Activated T-cell treated with anti-CD3 and anti-CD28 coated beads for 48 hours (primary cell): ENCODE measurements around the gene TRIM4.
"Not testable (repeated sequence)": the region's sequence is repeated elsewhere in the genome, so short reads cannot be mapped to it uniquely, and the experiment has no call there.

Source experiments
- DNase-seq: peaks from one replicate; pipeline ENCODE4 v3.0.0-alpha.2; 2020; ENCODE audit warnings: low read depth

The TRIM4 gene

DNA sequence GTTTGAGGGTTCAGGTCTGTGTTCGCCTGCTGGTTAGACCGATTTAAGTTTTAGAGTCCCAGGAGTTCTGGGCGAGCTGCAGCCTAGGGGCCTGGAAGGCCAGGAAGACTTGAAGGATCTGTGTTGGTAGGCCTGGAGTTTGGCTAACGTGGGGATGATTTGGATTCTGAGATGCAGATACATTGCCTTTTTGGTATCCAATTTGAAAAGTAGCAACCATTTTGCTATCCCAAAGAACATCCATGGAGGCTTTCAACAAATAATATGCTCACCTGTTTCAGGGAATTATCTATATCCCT lies 433 bp upstream of the TRIM4 start:
- no peak for DNase-seq

DNA sequence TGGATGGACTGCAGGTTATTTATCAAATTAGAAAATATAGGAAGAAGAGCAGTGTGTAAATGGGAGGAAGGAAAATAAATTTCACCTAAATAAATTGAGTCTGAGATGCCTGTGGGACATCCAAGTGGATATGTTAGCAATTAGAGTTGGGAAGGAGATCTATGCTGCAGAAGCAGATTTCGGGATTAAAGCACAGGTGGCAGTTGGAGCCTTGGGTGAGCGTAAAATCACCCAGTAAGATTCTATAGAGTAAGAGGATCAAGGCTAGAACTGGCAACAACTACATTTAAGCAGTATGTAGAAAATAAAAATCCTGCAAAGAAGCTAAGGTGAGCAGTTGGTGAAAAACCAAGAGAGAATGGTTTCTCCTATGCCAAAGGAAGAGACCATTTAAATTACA lies 8.4 kb downstream of the TRIM4 start:
- no peak for DNase-seq

DNA sequence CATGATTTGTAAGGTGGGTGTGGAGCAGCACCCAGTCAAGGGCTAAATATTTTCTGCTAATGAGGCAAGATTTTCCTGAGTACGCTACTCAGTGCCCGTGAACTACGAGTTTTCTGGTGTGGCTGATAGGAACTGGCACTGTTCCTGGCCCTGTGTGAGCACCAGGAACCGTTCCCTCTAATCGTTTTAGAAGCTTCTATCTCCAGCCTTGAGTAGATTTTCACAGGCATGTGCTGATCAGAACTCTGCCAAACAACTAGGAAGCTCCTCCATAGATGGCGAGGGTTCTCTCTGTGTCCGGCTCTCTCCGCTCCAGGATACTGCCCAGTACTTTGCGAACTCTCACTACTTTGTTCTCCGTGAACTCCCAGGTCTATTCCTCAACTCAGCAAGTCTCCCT lies 17.7 kb downstream of the TRIM4 start:
- DNase-seq = no peak

DNA sequence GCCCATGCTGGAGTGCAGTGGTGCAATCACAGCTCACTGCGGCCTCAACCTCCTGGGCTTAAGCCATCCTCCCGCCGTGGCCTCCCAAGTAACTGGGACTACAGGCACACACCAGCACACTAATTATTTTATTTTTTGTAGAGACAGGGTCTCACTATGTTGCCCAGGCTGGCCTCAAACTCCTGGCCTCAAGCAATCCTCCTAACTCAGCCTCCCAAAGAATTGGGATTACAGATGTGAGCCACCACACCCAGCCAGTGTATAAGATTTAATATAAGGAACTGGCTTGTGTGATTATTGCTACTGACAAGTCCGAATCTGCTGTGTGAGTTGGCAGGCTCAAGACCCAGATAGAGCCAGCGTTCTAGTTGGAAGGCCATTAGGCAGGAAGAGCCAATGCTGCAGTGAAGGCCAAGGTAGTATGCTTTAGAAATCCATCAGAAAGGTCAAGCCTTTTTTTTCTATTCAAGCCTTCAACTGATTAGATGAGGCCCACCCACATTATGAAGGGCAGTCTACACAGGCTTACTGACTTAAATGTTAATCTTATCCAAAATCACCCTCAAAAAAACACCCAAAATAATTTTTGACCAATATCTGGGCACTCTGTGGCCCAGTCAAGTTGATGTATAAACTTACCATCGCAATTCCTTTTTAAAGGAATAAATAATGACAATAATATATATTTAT lies 19.4 kb downstream of the TRIM4 start:
- no peak for DNase-seq

DNA sequence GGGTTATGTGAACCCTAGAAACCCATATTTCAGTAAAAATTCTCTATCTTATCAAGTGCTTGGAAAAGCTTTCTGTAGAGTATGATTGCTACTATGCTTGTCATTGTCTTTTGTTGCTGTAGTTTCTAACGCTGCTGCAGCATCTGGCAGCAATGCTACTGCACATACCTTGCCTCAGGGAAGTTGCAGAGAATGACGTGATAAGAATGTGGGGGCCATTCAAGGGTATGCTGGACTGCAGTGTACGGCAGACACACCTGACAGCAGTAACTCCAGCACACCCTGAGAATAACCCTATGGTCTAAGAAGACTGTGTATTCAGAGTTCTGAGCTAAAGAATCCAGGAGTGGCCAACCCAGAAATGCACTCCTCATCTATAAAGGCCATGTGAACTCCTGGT lies 20.5 kb downstream of the TRIM4 start:
- DNase-seq = no peak

DNA sequence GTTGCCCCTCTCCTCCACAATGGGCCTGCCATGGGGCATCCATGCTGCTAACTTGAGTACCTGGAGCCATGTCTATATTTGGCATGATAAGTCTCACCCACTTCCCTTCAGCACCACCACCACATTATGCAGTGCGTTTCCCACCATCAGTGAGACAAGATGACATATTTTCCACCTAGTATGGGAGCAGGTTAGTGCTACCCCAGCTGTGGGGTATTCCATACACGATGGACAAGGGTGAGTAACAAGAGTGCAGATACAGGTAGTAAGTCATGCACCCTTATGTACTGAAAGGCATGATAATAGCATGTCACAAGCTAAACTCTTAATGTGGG lies 21.3 kb downstream of the TRIM4 start:
- DNase-seq = no peak

DNA sequence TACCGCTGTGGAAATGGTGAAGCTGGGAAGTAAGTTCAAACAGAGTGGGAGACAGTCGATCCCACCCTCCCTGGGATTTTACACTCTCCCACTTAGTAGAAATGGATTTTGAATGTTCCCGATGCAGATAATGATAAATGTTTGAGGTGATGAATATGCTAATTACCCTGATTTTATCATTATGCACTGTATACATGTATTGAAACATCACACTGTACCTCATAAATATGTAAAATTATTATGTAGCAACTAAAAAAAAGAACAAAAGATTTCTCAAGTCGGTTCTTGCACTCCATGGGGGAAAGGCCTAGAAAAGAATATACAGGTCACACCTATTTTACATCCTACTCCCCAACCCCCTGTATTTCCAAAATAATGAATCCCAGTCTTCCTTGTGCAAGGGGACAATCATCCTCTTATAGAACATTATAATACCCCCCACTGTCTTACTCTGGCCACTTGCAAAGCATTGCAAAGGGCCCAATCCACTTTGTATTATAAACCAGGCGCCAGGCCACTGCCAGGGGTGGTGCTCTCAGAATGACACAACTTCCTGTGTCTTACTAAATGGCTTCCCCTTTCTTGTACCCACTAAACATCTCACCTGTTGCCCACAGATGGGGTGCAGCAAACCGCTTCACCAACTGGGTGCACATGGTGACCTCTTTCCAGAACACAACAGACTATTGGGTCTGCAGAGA lies 21.9 kb downstream of the TRIM4 start:
- no peak for DNase-seq

DNA sequence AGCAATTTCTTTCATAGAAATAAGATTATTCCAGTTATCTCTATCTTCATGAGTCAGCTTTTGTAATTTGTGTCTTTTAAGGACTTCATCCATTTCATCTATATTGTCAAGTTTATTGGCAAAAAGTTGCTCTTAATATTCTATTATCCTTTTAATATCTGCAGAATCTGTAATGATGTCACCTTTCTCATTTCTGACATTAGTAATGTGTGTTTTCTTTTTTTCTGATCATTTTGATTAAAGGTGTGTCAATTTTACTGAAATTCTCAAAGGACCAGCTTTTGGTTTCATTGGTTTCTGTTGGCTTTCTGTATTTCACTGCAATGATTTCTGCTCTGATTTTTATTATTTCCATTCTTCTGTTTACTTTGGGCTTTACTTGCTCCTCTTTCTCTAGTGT lies 24.6 kb downstream of the TRIM4 start:
- no peak for DNase-seq

DNA sequence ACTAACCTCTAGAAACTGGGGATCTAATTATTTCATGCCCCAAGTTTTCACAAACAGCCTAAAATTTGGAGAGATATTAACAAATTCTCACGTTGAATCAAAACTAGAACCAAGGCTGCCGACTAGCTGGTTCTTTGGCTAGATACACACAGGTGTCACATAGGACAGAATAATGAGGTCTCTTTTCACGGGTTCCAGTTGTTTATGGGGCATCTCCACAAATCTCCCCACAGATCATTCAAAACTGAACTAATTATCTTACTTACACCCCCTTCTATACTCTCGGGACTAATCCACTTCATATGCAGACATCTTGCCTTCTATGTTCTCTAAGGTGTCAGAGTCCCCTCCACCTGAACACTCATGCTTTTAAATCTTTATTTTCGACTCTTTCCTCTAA lies 26.1 kb downstream of the TRIM4 start:
- no peak for DNase-seq

DNA sequence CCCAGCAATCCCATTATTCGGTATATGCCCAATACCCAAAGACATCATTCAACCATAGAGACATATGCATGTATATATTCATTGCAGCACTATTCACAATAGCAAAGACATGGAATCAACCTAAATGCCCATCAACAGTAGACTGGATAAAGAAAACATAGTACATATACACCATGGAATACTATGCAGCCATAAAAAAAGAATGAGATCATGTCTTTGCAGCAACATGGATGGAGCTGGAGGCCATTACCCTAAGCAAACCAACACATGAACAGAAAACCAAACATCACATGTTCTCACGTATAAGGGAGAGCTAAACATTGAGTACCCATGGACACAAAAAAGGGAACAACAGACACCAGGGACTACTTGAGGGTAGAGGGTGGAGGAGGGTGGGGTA lies 29.0 kb downstream of the TRIM4 start:
- DNase-seq = not testable (repeated sequence)

DNA sequence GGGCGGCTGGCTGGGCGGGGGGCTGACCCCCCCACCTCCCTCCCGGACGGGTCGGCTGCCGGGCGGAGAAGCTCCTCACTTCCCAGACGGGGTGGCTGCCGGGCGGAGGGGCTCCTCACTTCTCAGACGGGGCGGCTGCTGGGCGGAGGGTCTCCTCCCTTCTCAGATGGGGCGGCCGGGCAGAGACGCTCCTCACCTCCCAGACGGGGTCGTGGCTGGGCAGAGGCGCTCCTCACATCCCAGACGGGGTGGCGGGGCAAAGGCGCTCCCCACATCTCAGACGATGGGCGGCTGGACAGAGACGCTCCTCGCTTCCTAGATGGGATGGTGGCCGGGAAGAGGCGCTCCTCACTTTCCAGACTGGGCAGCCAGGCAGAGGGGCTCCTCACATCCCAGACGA lies 31.0 kb downstream of the TRIM4 start:
- not testable (repeated sequence) for DNase-seq

DNA sequence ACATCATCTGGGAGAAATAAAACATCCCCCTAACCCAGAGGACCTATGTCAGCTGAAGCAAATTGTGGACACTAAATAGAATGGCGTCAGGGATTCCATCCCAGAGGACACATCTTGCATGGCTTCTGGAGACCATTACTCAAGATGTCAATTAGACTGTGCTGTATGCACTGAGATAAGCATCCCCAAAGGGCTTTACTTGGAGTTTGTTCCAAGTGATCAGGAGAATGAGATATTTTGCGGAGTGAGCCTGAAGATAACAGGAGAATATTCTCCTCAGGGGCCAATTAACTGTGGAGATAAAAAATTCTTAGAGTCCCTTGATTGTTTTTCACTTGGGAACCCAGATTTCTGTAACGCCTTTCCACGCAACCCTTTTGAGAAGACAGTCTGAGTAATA lies 38.0 kb downstream of the TRIM4 start:
- DNase-seq = no peak

DNA sequence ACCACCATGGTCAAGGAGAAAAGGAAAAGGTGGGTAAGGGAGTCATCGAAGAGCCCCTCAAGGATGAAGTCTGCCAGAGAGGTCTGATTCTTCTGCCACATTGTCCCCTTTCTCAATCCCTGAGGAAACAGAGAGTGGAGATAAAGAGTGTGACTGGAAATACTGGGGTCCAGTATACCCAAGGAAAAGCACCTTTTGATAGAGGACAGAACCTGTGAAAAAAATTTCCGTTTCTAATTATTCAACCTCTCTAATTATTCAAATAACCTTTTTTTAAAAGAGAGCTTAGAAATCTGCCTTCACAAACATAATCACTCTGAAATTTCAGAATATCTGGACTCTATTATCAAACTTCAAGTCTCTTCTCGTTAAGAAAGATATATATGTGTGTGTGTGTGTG lies 42.4 kb downstream of the TRIM4 start, which contains the start of gene OR2AE1:
Gene OR2AE1, minus strand, starts transcription at position 101 of the 400 bp plus-strand sequence. Its CDS starts 0 bp downstream, at position 101.
- no peak for DNase-seq

DNA sequence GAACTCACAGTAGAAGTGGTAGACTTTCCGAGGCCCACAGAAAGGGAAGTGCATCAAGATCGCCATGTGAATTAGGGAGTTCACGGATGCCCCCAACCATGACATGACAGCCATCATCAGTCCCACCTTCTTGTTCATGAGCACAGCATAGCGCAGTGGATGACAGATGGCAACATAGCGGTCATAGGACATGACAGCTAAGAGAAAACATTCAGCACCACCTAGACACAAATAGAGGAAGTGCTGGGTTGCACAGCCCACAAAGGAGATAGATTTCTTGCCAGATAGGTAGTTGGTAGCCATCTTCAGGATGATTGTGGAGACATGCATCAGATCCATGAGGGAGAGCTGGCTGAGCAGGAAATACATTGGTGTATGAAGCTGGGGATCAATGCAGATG lies 42.8 kb downstream of the TRIM4 start:
- DNase-seq = no peak

DNA sequence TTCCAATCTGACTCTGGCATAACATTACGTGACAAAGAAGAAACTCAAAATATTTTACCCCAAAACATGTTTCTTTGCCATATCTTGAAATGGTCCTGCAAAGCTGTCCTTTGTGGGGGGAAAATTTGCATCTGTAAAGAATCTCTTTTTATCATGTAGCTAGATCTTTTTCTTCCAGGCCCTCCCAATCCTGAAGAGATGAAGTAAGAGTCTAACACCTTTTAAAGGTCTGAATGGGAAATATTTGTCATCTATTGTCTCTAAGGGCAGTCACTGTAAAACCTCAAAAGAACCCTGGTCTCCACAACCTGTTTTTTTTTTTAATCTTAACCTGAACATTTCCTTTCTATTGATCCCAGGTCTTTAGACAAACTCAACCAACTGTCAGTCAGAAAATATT lies 51.1 kb downstream of the TRIM4 start:
- DNase-seq = no peak

DNA sequence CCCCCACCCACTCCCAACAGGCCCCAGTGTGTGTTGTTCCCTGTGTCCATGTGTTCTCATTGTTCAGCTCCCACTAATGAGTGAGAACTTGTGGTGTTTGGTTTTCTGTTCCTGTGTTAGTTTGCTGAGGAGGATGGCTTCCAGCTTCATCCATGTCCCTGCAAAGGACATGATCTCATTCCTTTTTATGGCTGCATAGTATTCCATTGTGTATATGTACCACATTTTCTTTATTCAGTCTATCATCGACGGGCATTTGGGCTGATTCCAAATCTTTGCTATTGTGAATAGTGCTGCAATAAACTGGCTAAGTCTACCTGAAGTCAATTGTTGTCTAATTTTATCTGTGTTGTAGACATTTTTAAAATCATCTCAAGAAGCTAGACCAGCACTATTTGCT lies 51.9 kb downstream of the TRIM4 start:
- not testable (repeated sequence) for DNase-seq

DNA sequence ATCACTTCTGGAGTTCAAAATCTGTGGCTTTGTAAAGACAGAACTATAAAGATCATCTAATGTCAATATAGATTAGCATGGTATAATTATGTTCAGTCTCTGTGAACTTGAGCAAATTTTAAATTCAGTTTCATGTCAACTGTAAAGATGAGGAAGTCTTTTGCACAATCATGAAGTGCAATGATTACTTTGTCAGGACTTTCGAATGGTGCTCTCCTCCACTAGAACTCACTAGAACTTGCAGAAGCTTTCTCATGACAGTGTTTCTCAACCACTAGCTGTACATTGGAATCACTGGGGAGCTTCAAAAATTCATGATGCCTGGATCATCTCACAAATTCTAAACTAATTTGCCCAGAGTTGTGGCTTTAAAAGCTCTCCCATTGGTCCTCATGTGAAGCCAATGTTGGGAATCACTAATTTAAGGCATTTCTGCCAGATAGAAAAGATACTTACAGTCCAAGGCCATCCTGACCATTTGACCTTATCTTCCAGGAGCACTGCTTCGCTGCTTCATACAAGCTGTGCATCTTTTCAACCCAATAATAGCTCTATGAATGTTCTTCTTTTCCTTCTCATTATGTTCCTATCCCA lies 55.4 kb downstream of the TRIM4 start:
- no peak for DNase-seq

DNA sequence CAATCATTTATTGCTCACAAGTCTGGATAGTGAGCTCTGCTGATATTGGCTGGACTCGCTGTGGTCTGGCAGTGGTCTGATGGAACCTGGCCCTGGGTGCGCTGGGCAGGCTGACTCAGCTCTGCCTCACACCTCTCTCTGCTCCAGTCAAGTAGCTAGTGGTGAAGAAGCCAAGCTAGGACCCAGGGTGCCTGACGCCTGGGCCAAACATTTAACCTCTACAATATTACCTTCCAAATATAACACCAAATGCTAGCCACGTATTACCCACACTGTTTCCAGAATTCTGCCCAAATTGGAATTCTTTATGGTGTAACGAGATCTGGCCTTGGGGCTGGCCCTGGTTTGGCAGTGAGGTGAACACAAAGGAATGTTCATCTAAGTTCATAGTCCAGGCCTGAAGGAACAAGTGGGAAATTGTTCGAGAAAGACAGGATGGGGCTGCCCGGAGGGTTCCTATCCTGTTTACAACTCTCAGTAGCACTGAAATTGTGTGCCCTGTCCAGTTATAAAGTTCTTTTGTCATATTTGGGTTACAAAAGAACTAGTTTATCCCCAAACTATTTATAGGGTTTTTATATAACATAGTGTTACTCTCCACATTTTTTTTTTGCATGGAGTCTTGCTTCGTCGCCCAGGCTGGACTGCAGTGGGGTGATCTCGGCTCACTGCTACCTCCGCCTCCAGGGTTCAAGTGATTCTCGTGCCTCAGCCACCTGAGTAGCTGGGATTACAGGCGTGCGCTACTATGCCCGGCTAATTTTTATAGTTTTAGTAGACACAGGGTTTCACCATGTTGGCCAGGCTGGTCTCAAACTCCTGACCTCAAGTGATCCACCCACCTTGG lies 58.8 kb downstream of the TRIM4 start:
- no peak for DNase-seq

DNA sequence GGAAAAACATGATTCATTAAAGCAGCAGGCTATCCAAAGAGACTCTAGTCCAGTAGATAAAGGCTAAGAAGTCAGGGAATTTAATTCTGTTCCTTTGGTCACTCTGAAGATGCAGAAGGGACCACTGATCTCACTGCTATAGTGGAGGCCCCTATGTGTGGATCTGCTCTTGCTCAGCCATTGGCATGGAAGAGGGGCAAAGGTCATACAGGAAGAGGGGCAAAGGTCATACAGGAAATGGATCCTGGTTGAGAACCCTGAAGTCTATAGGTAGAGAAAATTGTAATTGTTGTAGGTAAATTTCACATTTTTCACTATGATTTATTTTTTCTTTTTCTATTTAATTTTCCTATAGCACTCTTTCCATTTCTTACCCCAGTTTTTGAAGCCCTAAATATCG lies 64.1 kb downstream of the TRIM4 start:
- no peak for DNase-seq

DNA sequence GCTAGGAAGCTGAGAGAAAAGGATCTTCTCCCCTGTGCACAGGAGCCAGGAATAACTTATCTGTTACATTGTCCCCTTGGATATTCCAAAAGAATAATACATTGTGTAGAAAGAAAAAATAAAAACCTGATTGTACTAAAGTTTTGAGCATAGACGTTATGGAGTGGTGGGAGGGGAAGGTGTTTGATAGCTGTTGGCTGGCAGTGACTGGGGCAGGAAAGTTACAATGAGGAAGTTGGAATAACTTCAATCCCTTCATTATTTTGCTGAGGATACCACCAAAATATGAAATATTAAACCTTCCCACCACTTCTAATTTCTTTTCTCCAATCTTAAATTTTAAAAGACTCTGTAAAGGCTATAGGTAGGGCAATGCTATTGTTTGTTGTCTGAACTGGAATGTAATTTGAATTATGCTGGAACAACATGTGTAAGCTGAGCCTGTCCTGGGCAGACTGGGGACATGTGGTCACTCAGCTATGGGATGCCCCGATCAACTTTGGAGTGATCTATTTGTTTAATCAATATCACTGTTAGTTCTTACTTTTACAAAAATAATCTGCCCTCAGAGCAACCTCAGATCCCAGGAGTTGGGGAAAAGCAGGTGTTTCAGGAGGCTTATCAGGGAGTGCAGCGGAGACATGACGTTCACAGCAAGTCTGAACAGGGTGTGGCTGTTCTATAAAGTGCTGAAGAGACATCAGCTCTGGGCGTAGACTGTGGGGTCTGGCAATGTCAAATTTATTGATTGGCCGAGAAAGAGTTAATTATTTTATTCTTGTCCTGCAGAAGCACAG lies 70.7 kb downstream of the TRIM4 start:
- DNase-seq = no peak

DNA sequence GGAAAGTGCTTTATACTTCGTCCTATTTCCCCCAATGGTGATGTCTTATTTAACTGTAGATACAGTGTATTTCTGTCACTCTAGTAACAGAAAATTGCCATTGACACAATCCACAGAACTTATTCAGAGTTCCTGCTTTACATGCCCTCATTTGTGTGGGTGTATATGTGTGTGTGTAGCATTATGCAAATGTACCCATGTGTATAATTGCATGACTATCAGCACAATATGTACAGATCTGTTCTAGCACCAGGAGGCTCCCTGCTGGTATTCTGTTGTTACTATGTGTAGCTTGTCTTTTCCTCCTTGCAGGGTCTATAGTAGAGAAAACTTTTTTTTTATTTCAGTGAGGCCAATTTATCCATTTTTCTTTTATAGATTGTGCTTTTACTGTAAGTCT lies 75.0 kb downstream of the TRIM4 start:
- DNase-seq = no peak

DNA sequence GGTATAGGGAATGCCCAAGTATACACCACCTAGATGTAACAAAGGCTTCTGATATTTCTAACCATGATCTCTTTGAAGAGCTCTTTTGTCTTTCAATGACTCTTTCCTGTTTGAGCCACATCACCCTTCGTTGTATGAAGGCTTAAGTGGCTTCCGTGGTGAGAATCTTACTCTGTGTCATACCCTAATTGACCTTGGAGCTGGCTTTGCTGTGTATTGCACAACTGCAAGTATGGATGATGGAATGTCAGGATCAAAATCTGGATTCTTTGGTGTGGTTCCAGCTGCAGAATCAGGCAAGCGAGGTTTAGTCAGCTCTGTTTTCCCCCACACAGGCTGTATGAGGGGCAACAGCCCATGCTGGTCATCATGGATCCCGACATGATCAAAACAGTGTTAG lies 75.5 kb downstream of the TRIM4 start:
- DNase-seq = no peak
